OCI-LY3 (cell line): ENCODE data around the gene ABTB2.

Source experiments
- EZH2phosphoT487 ChIP-seq: fragments of 200-600 bp; shearing (Covaris generic); IDR thresholded peaks from 2 replicates; pipeline ENCODE4 v1.6.1; 2018; ENCODE audit warnings: antibody characterized with exemption, mixed run types, low read depth
- TF ChIP-seq, protein P1 (sequence below): fragments of 200-600, 300-600 bp; sonication (generic); IDR thresholded peaks from 2 replicates; pipeline ENCODE4 v1.5.1; 2014; ENCODE audit warnings: antibody characterized with exemption, low read length, low read depth

GRCh38 chr11:34268906-34269430 lies 88.8 kb downstream of the ABTB2 start:
- TF ChIP-seq, protein P1, sequence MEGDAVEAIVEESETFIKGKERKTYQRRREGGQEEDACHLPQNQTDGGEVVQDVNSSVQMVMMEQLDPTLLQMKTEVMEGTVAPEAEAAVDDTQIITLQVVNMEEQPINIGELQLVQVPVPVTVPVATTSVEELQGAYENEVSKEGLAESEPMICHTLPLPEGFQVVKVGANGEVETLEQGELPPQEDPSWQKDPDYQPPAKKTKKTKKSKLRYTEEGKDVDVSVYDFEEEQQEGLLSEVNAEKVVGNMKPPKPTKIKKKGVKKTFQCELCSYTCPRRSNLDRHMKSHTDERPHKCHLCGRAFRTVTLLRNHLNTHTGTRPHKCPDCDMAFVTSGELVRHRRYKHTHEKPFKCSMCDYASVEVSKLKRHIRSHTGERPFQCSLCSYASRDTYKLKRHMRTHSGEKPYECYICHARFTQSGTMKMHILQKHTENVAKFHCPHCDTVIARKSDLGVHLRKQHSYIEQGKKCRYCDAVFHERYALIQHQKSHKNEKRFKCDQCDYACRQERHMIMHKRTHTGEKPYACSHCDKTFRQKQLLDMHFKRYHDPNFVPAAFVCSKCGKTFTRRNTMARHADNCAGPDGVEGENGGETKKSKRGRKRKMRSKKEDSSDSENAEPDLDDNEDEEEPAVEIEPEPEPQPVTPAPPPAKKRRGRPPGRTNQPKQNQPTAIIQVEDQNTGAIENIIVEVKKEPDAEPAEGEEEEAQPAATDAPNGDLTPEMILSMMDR: no peak
- TF ChIP-seq EZH2phosphoT487: no peak
